HepG2 (cell line): ENCODE data around the gene CDC42EP5. TPM values are rescaled to one million over a fixed set of nuclear protein-coding genes. Genes with fewer than 3 reads are reported as not detected.

Experiments used
- FOXM1 ChIP-seq: sonication (generic); formaldehyde crosslinking; IDR thresholded peaks from 2 replicates; pipeline ENCODE4 v1.5.0; 2020; ENCODE audit warnings: missing genetic modification reagents
- HOXA7 ChIP-seq: sonication (generic); formaldehyde crosslinking; IDR thresholded peaks from 2 replicates; pipeline ENCODE4 v1.8.1; 2022; ENCODE audit warnings: mild to moderate bottlenecking, missing genetic modification reagents, moderate library complexity
- KLF15 ChIP-seq: sonication (generic); formaldehyde crosslinking; IDR thresholded peaks from 2 replicates; pipeline ENCODE4 v1.8.1; 2023; ENCODE audit warnings: borderline replicate concordance, mild to moderate bottlenecking, inconsistent platforms, missing genetic modification reagents, mixed read lengths
- MXI1 ChIP-seq: IDR thresholded peaks from 3 replicates; pipeline ENCODE4 v1.6.1; 2012; ENCODE audit warnings: low read depth, low read length, inconsistent platforms, borderline replicate concordance
- NR2F1 ChIP-seq, 2 experiments: fragments of 450-650 bp in 1 of 2; formaldehyde crosslinking in 1 of 2; IDR thresholded peaks; 2 replicates each; pipeline versions ENCODE4 v1.5.0 to v1.6.1; 2016 to 2020; ENCODE audit warnings: mild to moderate bottlenecking in 1 of 2, missing compliant biosample characterization in 1 of 2, missing genetic modification reagents in 1 of 2, moderate library complexity in 1 of 2
- NR2F2 ChIP-seq: IDR thresholded peaks from 2 replicates; pipeline ENCODE4 v1.6.1; 2012; ENCODE audit warnings: low read depth, inconsistent platforms, borderline replicate concordance
- PHB2 ChIP-seq: fragments of 450-650 bp; IDR thresholded peaks from 2 replicates; pipeline ENCODE4 v1.6.1; 2018; ENCODE audit not compliant: partially characterized antibody
- RBFOX2 ChIP-seq: fragments of 200-400 bp; formaldehyde crosslinking; IDR thresholded peaks from 2 replicates; pipeline ENCODE4 v1.6.1; 2017; ENCODE audit warnings: low read depth, mild to moderate bottlenecking, low read length
- RORA ChIP-seq: sonication (generic); formaldehyde crosslinking; IDR thresholded peaks from 2 replicates; pipeline ENCODE4 v1.5.0; 2020; ENCODE audit warnings: mild to moderate bottlenecking, missing genetic modification reagents, moderate library complexity
- TRIM24 ChIP-seq: sonication (generic); formaldehyde crosslinking; IDR thresholded peaks from 2 replicates; pipeline ENCODE4 v1.8.0; 2022; ENCODE audit warnings: mild to moderate bottlenecking, missing genetic modification reagents
- ZNF18 ChIP-seq: sonication (generic); formaldehyde crosslinking; IDR thresholded peaks from 2 replicates; pipeline ENCODE4 v1.8.0; 2022; ENCODE audit warnings: mild to moderate bottlenecking, missing genetic modification reagents; ENCODE audit not compliant: insufficient replicate concordance
- ZNF639 ChIP-seq: conservative IDR thresholded peaks from 2 replicates; pipeline ENCODE4 v1.6.1; 2018; ENCODE audit warnings: missing genetic modification reagents
- ZXDC ChIP-seq: sonication (generic); formaldehyde crosslinking; IDR thresholded peaks from 2 replicates; pipeline ENCODE4 v1.5.0; 2020; ENCODE audit warnings: mild to moderate bottlenecking, missing genetic modification reagents
- polyA plus RNA-seq, 8 experiments: library from polyadenylated mRNA; depleted of rRNA in 3 of 8; stranded (reverse) in 7 of 8; unstranded in 1 of 8; fragments of >200 nt; fragmentation: Illumina TruSeq in 4 of 8; extraction: Trizol in 4 of 8; gene quantifications; 2 replicates each; pipeline versions ENCODE4 v1.2.1 to v1.2.3, GENCODE V29; 2011 to 2016; ENCODE audit warnings: low read depth in 4 of 8, missing spikeins in 1 of 8, mixed read lengths in 1 of 8; ENCODE audit not compliant: insufficient read depth in 1 of 8
- total RNA-seq, 5 experiments: library from RNA; depleted of rRNA; stranded (reverse); fragments of >200 nt; fragmentation: Illumina TruSeq; extraction: Trizol; gene quantifications; 2 replicates each; pipeline ENCODE4 v1.2.3, GENCODE V29; 2016; ENCODE audit warnings: low read depth in 1 of 5
- TF ChIP-seq, protein P1 (sequence below): IDR thresholded peaks from 2 replicates; pipeline ENCODE4 v1.6.1; 2016; ENCODE audit warnings: low read depth, missing genetic modification reagents, missing compliant biosample characterization
- TF ChIP-seq, protein P2 (sequence below): sonication (generic); formaldehyde crosslinking; IDR thresholded peaks from 2 replicates; pipeline ENCODE4 v1.4.0; 2020; ENCODE audit warnings: mild to moderate bottlenecking, missing genetic modification reagents, borderline replicate concordance
- TF ChIP-seq, protein P3 (sequence below): sonication (generic); formaldehyde crosslinking; IDR thresholded peaks from 2 replicates; pipeline ENCODE4 v1.5.1; 2020; ENCODE audit warnings: missing genetic modification reagents, mild to moderate bottlenecking, borderline replicate concordance

CDC42EP5 gene
- total and polyA plus RNA-seq, 2 of the 13 experiments (the other 11 are each of a cell fraction or from before 2014, with no cell fraction given), result 0.41 to 1.6 TPM

GRCh38 chr19:54517483-54517882 lies 44.4 kb upstream of the CDC42EP5 start (continued):
- TF ChIP-seq ZNF18 (CRISPR knock-in tag) (no peak), NR2F1 (CRISPR knock-in tag; IDR thresholded peaks at IDR 0.05) (no peak), RORA (CRISPR knock-in tag) (no peak), ZXDC (CRISPR knock-in tag) (no peak), NR2F2 (no peak), TRIM24 (CRISPR knock-in tag) (no peak), HOXA7 (no peak), RBFOX2 (no peak), FOXM1 (no peak), ZNF639 (CRISPR knock-in tag) (no peak), MXI1 (no peak), PHB2 (no peak), KLF15 (CRISPR knock-in tag) (no peak)
- TF ChIP-seq, protein P1, sequence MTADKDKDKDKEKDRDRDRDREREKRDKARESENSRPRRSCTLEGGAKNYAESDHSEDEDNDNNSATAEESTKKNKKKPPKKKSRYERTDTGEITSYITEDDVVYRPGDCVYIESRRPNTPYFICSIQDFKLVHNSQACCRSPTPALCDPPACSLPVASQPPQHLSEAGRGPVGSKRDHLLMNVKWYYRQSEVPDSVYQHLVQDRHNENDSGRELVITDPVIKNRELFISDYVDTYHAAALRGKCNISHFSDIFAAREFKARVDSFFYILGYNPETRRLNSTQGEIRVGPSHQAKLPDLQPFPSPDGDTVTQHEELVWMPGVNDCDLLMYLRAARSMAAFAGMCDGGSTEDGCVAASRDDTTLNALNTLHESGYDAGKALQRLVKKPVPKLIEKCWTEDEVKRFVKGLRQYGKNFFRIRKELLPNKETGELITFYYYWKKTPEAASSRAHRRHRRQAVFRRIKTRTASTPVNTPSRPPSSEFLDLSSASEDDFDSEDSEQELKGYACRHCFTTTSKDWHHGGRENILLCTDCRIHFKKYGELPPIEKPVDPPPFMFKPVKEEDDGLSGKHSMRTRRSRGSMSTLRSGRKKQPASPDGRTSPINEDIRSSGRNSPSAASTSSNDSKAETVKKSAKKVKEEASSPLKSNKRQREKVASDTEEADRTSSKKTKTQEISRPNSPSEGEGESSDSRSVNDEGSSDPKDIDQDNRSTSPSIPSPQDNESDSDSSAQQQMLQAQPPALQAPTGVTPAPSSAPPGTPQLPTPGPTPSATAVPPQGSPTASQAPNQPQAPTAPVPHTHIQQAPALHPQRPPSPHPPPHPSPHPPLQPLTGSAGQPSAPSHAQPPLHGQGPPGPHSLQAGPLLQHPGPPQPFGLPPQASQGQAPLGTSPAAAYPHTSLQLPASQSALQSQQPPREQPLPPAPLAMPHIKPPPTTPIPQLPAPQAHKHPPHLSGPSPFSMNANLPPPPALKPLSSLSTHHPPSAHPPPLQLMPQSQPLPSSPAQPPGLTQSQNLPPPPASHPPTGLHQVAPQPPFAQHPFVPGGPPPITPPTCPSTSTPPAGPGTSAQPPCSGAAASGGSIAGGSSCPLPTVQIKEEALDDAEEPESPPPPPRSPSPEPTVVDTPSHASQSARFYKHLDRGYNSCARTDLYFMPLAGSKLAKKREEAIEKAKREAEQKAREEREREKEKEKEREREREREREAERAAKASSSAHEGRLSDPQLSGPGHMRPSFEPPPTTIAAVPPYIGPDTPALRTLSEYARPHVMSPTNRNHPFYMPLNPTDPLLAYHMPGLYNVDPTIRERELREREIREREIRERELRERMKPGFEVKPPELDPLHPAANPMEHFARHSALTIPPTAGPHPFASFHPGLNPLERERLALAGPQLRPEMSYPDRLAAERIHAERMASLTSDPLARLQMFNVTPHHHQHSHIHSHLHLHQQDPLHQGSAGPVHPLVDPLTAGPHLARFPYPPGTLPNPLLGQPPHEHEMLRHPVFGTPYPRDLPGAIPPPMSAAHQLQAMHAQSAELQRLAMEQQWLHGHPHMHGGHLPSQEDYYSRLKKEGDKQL (CRISPR knock-in tag), result no peak
- TF ChIP-seq, protein P2, sequence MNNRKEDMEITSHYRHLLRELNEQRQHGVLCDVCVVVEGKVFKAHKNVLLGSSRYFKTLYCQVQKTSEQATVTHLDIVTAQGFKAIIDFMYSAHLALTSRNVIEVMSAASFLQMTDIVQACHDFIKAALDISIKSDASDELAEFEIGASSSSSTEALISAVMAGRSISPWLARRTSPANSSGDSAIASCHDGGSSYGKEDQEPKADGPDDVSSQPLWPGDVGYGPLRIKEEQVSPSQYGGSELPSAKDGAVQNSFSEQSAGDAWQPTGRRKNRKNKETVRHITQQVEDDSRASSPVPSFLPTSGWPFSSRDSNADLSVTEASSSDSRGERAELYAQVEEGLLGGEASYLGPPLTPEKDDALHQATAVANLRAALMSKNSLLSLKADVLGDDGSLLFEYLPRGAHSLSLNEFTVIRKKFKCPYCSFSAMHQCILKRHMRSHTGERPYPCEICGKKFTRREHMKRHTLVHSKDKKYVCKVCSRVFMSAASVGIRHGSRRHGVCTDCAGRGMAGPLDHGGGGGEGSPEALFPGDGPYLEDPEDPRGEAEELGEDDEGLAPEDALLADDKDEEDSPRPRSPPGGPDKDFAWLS, result no peak
- TF ChIP-seq, protein P3, sequence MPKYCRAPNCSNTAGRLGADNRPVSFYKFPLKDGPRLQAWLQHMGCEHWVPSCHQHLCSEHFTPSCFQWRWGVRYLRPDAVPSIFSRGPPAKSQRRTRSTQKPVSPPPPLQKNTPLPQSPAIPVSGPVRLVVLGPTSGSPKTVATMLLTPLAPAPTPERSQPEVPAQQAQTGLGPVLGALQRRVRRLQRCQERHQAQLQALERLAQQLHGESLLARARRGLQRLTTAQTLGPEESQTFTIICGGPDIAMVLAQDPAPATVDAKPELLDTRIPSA (CRISPR knock-in tag), result no peak
